KMS-11 (cell line): ENCODE data around the gene EDDM13.

ENCODE experiments used
- H2AFZ ChIP-seq: fragments of 200-600 bp; sonication (generic); 2 replicates; pipeline ENCODE4 v1.6.1; 2016; ENCODE audit warnings: antibody characterized with exemption, mixed run types, low read depth
- H3K27ac ChIP-seq: fragments of 200-600 bp; sonication (generic); 2 replicates; pipeline ENCODE4 v1.6.1; 2016; ENCODE audit warnings: mild to moderate bottlenecking, mixed run types
- H3K27me3 ChIP-seq: fragments of 200-600 bp; sonication (generic); 2 replicates; pipeline ENCODE4 v1.6.1; 2017; ENCODE audit warnings: mild to moderate bottlenecking, low read depth, mixed run types, moderate library complexity; ENCODE audit not compliant: insufficient read depth
- H3K36me3 ChIP-seq: fragments of 200-600 bp; sonication (generic); 2 replicates; pipeline ENCODE4 v1.6.1; 2017; ENCODE audit warnings: mild to moderate bottlenecking, mixed run types; ENCODE audit not compliant: insufficient read depth
- H3K4me1 ChIP-seq: fragments of 200-600 bp; sonication (generic); 2 replicates; pipeline ENCODE4 v1.6.1; 2016; ENCODE audit warnings: mild to moderate bottlenecking, low read depth, mixed run types; ENCODE audit not compliant: poor library complexity, severe bottlenecking
- H3K4me2 ChIP-seq: fragments of 200-600 bp; sonication (generic); 2 replicates; pipeline ENCODE4 v1.7.0; 2016; ENCODE audit warnings: mild to moderate bottlenecking, mixed run types
- H3K4me3 ChIP-seq: fragments of 200-600 bp; sonication (generic); IDR thresholded peaks from 2 replicates; pipeline ENCODE4 v1.6.1; 2017; ENCODE audit warnings: low read depth, low read length, mixed read lengths; ENCODE audit not compliant: insufficient read depth
- H3K79me2 ChIP-seq: fragments of 200-600 bp; sonication (generic); 2 replicates; pipeline ENCODE4 v1.6.1; 2016; ENCODE audit warnings: low read depth, mixed run types; ENCODE audit not compliant: insufficient read depth
- H3K9ac ChIP-seq: fragments of 200-600 bp; sonication (generic); 2 replicates; pipeline ENCODE4 v1.6.1; 2016; ENCODE audit warnings: mild to moderate bottlenecking, mixed run types
- H4K20me1 ChIP-seq: fragments of 200-600 bp; sonication (generic); 2 replicates; pipeline ENCODE4 v1.6.1; 2016; ENCODE audit warnings: mild to moderate bottlenecking, mixed run types; ENCODE audit not compliant: insufficient read depth
- CTCF ChIP-seq: fragments of 200-600 bp; sonication (generic); conservative IDR thresholded peaks from 2 replicates; pipeline ENCODE4 v1.6.1; 2017; ENCODE audit warnings: low read depth, mild to moderate bottlenecking, antibody characterized with exemption, low read length, moderate library complexity, mixed read lengths

The EDDM13 gene

GRCh38 chr19:56356944-56357343 is 84.4 kb downstream of the EDDM13 start:
- Histone ChIP-seq H3K4me3 (no peak overlapping the region), H3K27me3 (no peaks in the 10 kb centered on the region), H3K4me1 (no peaks in the 10 kb centered on the region), H3K27ac (no peak overlapping the region), H3K4me2 (no peak overlapping the region), H2AFZ (no peak overlapping the region), H4K20me1 (no peaks in the 10 kb centered on the region), H3K79me2 (no peaks in the 10 kb centered on the region), H3K9ac (no peak overlapping the region), H3K36me3 (no peaks in the 10 kb centered on the region)
- TF ChIP-seq CTCF: no peak
